GM21390 (cell line): Measurements from ENCODE around the gene FGF22.

Experiments
- ATAC-seq: cut with Tn5 transposase; IDR thresholded peaks from one replicate; pipeline ENCODE4 v1.9.1; 2021; ENCODE audit not compliant: unreplicated experiment

FGF22 gene

DNA sequence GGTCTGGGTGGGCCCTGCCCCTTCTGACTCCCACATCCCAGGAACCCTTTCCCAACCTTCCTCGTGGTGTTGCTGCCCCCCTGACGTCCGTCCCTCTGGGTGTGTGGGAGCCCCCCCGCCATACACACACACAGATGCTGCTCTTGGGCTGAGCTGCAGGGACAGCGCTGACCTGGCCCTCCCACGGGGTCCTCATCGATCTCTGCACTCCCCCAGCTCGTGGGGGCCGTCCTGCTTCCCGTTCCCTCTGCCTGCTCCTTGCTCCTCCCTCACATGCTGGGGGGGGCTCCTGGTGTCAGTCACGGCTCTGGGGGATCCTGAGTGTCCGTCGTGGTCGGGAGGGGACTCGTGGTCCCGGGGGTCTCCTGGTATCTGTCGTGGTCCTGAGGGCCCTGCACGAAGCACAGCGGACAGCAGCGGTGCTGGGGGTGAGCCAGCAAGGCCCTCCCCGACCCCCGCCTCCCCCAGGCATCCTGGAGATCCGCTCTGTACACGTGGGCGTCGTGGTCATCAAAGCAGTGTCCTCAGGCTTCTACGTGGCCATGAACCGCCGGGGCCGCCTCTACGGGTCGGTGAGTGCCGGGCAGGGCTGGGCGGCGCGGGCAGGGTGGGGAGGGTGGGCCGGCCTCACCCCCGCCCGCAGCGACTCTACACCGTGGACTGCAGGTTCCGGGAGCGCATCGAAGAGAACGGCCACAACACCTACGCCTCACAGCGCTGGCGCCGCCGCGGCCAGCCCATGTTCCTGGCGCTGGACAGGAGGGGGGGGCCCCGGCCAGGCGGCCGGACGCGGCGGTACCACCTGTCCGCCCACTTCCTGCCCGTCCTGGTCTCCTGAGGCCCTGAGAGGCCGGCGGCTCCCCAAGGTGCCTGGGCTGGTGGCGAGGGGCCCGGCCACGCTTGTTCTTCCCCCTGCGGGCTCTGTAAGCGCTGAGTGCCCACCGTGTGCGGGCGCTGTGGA, 3.4 kb downstream of the FGF22 start:
- ATAC-seq: no peak

DNA sequence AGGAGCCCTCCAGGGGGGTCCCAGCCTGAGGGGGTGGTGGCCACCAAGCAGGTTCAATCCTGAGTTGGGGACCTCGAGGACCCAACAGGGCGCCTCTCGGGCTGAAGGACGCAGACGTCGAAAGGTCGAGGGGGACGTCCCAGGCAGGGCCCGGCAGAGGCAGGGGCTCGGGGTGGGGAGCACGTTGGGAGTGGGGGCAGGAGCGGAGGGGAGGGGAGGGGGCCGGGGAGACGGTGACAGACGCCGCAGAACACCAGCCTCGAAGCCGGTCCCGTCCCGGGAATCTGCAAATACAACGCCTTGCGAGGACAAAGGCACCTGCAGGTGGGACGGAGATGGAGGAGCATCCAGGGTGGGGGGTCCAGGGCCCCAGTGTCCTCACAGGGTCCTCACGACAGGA, 4.1 kb downstream of the FGF22 start:
- no peak for ATAC-seq

DNA sequence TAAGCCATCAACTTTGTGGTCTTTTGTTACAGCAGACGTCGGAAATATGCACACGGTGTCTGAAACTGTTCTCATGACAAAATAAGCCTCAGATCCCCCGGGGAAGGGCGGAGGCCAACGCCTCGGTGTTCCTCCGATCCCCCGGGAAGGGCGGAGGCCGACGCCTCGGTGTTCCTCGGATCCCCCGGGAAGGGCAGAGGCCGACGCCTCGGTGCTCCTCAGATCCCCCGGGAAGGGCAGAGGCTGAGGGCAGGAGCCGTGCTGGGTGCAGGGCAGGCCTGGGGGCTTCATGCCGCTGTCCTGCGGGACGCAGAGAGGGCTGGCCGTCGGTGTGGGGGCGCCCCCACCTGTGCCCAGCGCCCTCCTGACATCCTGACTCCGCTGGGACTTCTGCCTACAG, 4.7 kb downstream of the FGF22 start:
- no peak for ATAC-seq

DNA sequence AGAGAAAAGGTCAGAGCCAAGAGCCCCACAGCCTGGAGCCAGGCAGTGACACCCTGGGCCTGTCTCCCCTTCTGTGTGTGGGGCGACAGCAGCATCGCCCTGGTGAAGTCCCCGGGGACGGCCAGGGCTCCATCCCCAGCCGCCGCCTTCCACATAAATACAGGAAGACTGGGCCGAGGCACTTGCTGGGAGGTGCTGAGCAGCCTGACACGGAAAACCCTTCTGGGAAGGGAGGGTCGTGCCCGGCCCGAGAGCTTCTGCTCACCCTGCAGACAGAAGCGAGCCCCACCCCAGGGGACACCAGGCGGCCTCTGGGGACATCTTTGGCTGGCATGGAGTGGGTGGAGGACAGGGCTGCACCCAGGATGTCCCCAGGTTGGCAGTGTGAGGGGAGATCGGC, 5.1 kb downstream of the FGF22 start:
- ATAC-seq: no peak

DNA sequence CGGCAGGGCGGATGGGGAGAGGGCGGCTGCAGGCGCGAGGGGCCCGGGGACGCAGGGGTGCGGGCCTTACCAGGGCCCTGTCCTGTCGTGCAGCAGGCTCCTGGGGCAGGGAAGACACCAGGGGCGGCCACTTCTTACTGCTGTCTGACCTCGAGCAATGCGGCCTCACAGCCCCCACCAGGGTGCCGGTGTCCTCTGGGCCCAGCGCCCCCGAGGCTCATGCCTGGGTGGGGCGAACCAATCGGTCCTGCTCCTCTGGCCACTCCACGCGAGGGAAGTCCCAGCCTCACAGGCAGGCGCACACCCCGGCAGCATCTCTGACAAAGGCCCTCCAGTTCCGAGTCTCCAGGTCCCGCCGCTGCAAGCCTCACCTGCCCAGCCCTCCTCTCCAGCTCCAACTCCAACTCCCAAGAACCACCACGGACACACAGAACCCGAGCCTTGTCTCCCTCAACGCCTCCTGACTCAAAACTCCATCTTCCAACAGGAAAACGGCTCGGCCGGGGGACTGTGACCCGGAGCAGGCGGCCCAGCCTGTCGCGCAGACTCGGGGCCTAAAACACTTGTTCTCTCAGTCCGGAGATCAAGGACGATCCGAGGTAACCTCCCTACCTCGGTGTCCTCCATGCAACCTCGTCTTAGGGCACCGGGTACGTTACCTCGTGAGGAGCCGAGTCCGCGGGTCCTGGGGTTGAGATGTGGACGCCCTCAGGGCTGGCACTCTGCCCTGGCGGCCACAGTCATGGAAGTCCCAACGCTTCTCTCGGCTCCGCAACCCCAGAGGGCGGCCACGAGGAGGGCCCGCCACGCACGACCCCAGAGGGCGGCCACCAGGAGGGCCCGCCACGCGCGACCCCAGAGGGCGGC, 6.5 kb downstream of the FGF22 start:
- no peak for ATAC-seq

DNA sequence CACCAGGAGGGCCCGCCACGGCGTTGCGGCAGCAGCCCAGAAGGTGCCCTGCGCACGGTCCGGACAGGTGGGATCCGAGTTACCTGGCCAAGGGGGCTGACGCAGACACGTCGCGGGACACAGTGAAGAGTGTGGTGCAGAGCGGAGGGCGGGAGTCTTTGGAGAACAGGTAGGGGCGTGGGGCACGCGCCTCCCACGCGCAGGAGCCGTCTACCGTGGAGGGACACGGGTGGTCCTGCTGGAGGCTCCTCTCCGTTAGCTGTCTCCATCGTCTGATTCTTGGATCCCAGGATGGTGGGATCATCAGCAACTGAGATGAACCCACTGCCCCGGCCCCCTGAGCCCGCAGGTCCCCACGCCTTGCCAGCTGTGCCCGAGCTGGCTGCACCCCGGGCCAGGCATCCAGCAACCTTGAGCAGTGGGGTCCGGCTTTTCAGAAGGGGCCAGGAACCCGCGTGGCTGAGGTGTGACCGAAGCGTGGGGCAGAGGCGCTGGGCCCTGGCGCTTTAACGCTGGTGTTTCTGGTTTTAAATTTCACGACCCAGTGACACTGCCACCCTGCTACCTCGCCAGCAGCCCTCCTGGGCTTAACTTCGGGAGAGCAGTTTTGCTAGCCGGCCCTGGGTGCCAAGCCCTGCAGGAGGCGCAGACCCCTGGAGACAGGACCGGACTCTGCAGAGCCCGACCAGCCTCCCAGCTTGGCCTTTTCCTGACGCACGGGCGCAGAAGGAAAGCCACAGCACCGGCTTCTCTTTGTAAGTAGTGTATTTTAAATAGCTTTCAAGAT, 7.3 kb downstream of the FGF22 start:
- no peak for ATAC-seq

DNA sequence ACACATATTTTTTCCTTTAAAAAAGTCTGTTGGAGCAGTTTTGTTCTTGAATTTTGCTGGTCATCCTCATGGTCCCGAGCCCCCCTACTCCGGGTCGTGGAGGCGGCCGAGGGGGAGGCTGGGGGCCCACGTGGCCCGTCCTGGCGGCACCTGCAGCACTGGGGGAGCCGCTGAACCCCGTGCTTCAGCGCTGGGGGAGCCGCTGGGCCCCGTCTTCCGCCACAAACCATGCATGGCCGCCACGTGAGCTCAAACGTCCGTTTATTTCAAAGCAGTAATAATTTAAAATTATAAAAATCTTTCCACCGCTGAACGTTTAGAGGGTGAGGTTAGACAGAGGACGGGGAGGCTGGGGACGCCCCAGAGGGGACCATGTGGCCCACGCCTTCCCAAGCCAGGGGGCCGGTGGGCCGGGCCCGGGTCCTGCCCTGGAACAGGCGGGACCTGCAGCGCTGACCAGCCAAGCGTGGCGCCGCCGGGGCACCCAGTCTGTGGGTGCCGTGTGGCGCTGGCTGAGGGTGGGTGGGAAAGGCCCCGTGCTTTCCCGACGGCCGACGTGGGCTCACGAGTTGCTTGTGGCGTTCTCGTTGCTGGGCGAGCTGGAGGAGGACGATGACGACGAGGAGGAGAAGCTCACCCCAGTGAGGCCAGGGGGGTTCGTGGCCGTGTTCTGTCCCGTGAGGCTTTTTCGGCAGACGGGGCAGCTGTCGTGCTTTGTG, 8.0 kb downstream of the FGF22 start:
- no peak for ATAC-seq

DNA sequence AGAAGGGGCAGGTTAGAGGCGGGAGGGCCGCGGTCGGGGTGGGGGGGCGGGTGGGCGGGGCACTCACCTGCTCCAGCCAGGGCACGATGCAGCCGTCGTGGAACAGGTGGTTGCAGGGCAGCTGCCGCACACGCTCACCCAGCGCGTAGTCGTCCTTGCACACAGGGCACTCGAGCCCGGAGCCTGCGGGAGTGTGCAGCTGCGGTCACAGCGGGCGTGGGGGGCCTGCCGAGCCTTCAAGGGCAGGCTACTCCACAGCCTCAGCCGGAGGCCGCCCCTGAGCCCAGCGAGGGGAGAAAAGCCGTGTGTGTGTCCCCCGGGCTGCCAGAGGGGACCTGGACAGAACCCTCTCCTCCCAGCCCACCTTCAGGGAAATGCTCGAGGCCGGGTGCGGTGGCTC, 8.6 kb downstream of the FGF22 start:
- ATAC-seq: no peak

DNA sequence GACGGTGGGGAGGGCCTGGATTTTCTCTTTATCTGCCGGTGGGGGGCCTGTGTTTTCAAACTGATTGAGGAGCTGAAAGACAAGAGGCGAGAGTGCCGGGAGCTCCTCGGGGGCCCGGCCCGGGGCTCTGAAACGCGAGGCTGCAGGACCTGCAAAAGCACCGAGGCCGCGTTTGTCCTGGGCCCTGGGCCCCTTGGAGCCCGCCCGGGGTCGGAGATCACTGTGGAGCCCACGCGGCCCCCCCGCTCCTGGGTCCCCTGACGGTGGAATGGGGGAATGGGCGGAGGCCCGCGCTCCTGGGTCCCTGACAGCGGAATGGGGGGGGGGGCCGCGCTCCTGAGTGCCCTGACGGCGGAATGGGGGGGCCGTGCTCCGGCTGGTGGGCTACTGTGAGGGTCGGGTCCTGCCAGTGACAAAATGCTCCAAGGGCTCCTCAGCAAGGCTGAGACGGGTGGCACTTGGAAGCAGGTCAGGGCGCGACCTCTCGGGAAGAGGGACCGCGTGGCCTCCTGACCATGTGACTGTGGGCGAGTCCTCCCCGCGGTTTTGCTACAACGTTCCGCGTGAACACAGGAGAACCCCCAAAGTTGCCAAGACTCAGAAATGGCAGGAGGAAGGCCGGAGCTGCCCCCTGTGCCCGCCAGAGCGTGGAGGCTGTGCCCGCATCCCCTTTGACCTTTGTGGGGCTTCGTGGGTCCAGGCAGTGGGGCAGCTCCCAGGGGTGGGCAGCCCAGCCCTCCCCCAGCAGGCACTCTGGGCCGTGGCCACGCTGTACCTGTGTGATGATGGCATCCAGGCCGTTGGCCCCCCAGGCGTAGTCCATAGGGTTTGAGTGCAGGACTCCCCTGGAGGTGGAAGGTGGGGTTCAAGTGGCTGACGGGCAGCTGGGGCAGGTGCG, 9.5 kb downstream of the FGF22 start:
- no peak for ATAC-seq

DNA sequence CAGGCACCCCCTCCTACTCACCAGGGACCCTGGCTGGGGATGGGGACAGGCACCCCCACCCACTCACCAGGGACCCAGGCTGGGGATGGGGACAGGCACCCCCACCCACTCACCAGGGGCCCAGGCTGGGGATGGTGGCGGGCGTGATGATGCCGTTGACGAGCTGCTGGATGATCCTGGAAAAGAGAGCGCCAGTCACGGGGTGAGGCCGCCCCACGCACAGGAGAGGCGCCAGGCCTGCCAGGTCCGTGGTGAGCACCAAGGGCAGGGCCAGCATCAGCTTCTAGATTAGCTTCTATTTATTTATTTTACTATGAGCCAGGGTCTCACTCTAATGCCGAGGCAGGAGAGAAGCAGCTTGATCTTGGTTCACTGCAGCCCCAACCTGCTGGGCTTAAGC, 10.4 kb downstream of the FGF22 start:
- ATAC-seq: no peak

DNA sequence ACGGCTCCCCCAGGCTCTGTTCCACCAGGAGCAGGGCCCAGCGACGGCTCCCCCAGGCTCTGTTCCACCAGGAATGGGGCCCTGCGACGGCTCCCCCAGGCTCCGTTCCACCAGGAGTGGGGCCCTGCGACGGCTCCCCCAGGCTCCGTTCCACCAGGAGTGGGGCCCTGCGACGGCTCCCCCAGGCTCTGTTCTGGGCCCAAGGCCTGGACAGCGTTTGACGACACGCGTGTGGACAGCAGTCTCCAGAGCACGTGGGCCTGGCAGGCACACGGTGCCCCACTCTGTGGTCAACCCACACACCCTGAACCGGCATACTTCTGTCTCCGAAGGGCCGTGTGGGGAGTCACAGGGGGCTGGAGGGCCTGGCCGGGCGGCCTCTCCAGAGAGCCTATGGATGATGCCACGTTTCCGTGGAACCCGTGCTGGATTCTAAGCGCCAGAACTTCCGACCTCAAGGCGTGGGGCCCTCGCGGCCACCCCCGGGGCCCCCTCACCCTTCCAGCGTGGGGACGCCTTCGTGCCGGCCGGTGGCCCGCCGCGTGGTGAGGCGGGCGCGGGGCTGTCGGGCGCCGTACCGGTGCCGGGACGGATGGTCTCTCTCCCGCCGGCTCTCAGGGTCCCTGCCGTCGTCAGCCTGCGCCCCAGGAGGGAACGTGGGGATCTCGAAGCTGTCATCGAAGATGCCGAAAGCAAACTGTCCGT, 11.6 kb downstream of the FGF22 start:
- ATAC-seq: no peak

DNA sequence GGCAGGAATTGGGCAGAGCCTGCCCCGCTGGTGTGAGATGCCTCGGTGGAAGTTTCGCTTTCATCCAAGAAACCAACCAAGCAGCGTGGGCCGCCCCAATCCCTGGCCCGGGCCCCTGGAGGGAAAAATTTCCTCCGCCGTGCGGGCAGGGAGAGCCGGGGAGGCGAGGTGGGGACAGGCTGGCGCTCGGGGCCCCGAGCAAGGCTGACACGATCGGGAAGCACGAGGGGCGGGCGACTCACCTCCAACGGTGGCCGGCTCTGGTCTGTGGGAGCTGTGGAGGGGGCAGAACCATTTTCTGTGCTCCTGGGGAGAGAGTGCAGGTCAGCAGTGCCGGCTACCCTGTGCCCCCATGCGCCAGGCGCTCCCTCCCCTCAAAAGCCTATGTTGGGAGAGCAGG, 12.3 kb downstream of the FGF22 start:
- no peak for ATAC-seq

DNA sequence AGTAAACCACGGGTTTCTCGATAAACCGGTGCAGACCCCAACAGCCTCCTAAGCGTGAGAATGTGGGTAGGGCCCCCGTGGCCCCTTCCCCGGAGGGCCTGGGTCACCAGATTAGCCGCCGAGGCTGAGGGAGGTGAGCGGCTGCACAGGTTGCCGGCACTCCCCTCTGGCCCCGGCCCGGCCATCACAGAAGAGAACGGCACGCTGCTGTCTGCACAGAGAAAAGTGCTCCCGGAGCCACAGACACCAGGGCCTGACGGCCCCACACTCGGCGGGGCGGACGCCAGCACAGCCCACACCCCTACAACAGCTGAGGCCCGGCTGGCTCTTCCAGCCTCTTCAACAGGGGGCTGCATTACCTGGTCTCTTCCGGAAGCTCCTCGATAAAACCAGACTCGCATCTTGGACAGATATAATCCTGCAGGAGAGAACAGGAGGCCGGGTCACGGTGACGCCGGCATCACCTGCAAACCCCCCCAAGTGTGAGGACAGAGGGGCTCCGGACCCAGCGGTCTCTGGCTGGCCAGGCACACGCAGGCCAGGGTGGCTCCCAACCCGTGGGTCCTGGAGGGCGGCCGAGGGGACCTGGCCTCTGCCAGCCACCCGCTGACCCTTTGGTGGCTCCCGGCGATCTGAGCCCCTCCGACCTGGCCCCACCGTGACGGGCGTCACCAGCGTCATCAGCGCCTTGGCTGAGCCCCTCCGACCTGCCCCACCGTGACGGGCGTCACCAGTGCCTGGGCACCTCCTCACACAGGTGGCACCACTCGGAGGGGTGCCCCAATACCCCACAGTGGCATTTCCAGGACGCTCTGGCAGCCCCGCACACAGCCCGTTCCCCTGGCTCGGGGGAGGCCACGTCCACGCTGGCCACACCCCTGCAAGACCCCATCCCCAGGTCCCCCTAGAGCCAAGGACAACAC, 13.0 kb downstream of the FGF22 start:
- ATAC-seq: no peak

DNA sequence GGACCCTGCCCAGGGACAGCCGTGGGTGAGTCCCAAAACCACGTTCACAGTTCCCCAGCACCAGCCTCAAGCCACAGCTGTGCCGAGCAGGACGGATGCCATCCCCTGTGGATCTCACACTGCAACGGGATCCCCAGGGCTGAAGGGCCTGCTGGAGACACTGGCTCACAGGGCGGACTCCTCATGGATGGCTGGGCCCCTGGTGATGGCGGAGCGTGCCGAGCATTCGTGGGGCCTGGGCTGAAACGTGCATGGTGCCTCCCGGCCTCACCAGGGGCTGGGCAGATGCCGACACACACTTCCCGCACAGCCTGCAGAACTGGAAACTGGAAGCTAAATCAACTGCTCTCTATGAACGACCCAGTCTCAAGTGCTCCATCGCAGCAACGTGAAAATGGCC, 13.7 kb downstream of the FGF22 start:
- ATAC-seq: no peak

DNA sequence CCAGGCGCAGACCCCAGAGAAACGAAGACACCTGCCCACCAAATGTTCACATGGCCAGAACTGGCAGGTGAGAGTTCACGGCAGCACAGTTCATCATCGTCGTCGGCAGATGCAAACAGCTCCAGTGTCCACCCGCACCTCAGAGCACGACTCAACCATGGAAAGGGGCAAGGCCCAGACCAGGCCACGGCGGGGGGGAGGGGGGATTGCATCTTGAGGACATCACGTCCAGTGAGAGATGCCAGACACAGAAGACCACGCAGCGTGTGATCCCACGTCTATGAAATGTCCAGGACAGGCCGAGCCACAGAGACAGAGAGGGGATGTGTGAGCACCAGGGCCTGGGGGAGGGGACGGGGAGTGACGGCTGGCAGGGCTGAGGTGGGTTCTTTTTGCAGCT, 16.0 kb downstream of the FGF22 start:
- no peak for ATAC-seq

DNA sequence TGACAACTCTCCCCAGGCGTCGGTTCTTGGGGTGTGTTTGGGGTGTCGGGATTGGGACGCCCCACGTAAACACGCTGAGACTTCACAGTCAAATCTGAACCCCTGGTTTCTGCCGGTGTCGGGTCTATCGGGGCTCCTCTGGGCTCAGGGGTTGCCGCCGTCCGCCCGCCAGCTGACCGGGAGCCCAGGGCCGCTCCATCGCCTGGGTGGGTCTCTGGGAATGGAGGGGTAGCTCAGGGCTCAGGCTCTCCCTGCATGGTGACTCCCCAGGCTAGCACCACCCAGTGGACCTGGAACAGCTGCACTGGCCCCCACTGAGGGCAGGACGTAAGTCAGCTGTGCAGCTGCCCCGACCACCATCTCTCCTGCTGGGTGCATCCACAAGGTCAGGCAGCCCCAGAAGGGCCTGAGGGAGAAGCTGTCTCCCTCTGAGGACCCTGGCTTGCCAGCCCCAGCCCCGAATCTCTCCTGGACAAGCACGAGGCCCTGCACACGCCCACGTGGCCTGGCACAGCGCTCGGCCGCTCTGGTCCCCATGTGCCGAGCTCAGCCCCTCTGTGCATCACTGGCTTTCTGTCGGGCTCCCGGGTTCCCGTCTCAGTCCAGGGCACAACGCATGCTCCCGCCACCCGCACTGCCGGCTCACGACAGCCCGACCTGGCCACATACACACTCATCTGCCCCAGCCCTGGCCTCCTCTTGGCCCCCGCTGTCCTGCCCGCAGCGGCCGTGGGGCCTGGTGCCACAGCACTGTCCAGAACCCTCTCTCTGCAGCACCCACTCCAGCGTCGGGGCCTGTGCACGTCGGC, 17.3 kb downstream of the FGF22 start:
- no peak for ATAC-seq

DNA sequence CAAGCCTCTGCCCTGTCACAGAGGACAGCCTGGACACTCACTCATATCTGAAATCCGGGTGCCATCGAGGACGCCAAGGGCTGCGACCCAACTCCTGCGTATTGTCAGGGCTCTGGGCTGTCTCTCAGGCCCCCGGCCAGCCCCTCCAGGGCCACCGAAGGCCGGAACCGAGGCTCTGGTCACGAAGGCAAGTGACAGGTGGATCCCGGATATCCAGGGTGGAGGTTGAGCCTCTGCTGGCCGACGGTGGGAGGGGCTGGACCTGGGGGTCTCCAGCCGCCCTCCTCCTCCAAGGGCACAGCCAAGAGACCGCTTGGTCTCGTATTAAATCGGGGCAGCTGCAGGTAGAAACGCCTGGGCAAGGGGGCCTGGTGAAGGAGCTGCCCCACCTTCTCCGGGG, 17.9 kb downstream of the FGF22 start:
- no peak for ATAC-seq
